Colonic mucosa (tissue), 4 donors: ENCODE results near the gene CCNY. TPM values are rescaled to one million over a fixed set of nuclear protein-coding genes. Genes with fewer than 3 reads are reported as not detected.

Experiments used
- DNase-seq: peaks from one replicate; pipeline ENCODE4 v3.0.0-alpha.2; 2020
- H3K27ac ChIP-seq: fragments of 200-600 bp; one replicate; pipeline ENCODE4 v1.8.0; 2021
- H3K27me3 ChIP-seq: fragments of 200-600 bp; one replicate; pipeline ENCODE4 v1.8.0; 2021
- H3K36me3 ChIP-seq: fragments of 200-600 bp; one replicate; pipeline ENCODE4 v1.8.0; 2021
- H3K4me1 ChIP-seq: fragments of 200-600 bp; one replicate; pipeline ENCODE4 v1.8.0; 2021; ENCODE audit warnings: mild to moderate bottlenecking
- H3K4me3 ChIP-seq: fragments of 200-600 bp; one replicate; pipeline ENCODE4 v1.8.0; 2021
- H3K9ac ChIP-seq, 2 donors: one replicate each; pipeline ENCODE4 v1.7.0; 2013; ENCODE audit warnings: control low read depth in 2 of 2, low read depth in 2 of 2, low read length in 2 of 2
- H3K9me3 ChIP-seq: fragments of 200-600 bp; one replicate; pipeline ENCODE4 v1.8.0; 2021
- CTCF ChIP-seq: fragments of 200-600 bp; IDR thresholded peaks from one replicate; pipeline ENCODE4 v1.8.0; 2022; ENCODE audit warnings: antibody characterized with exemption, mild to moderate bottlenecking
- intact Hi-C: fragments of 100-400 bp; cut with DNase I; formaldehyde crosslinking; loops from one replicate; pipeline ENCODE4 v1.14.1; 2022
- total RNA-seq, 2 donors: library from RNA; stranded (reverse); fragmentation: NEBNext Ultra II Directional in 1 of 2; extraction: Animal tissue kit (Norgen Biotek cat#: 25700) in 1 of 2; gene quantifications; one replicate each; pipeline ENCODE4 v1.2.1, GENCODE V29; 2021
- donor health status: healthy.
- donor health status: DM: no; HTN: no; CAD: no.
- donor health status: DM: no; HTN: no; CAD: no.

The CCNY gene
- total RNA-seq, 2 donors from 2014 or later, result 43.5 to 68.6 TPM

- no peak overlapping the region for H3K4me3 ChIP-seq
- TF ChIP-seq CTCF, result no peak
- H3K27me3 ChIP-seq, result no peaks in the 10 kb centered on the region
- H3K9me3 ChIP-seq, result no peaks in the 10 kb centered on the region
- intact Hi-C loops, result no loop called here
- DNase-seq, result no peak
- H3K36me3 ChIP-seq, result no peaks in the 10 kb centered on the region
- no peak overlapping the region for H3K9ac ChIP-seq
- H3K4me1 ChIP-seq, result no peaks in the 10 kb centered on the region
- H3K27ac ChIP-seq, result no peak overlapping the region
Measured at GRCh38 chr10:35465673-35466072, 129.4 kb downstream of the CCNY start.

GRCh38 chr10:35466170-35466569, 129.9 kb downstream of the CCNY start:
- H3K9me3 ChIP-seq, result no peaks in the 10 kb centered on the region
- no peaks in the 10 kb centered on the region for H3K4me1 ChIP-seq
- no peaks in the 10 kb centered on the region for H3K27me3 ChIP-seq
- intact Hi-C loops, result no loop called here
- no peaks in the 10 kb centered on the region for H3K36me3 ChIP-seq
- H3K9ac ChIP-seq, result no peak overlapping the region
- H3K27ac ChIP-seq, result no peak overlapping the region
- no peak overlapping the region for H3K4me3 ChIP-seq
- DNase-seq, result no peak
- TF ChIP-seq CTCF, result no peak

GRCh38 chr10:35466661-35467060, 130.4 kb downstream of the CCNY start:
- Histone ChIP-seq H3K4me3 (no peak overlapping the region), H3K27ac (no peak overlapping the region), H3K27me3 (no peaks in the 10 kb centered on the region), H3K9me3 (no peaks in the 10 kb centered on the region), H3K9ac (no peak overlapping the region), H3K4me1 (no peaks in the 10 kb centered on the region), H3K36me3 (no peaks in the 10 kb centered on the region)
- no peak for TF ChIP-seq CTCF
- DNase-seq, result no peak
- intact Hi-C loops, result no loop called here

GRCh38 chr10:35467186-35467585, 130.9 kb downstream of the CCNY start:
- intact Hi-C loops, result no loop called here
- TF ChIP-seq CTCF, result no peak
- no peak for DNase-seq
- Histone ChIP-seq H3K4me1 (no peaks in the 10 kb centered on the region), H3K9me3 (no peaks in the 10 kb centered on the region), H3K9ac (no peak overlapping the region), H3K4me3 (no peak overlapping the region), H3K27ac (no peak overlapping the region), H3K27me3 (no peaks in the 10 kb centered on the region), H3K36me3 (no peaks in the 10 kb centered on the region)

GRCh38 chr10:35470248-35470924, 134.1 kb downstream of the CCNY start:
- intact Hi-C loops, result no loop called here

More at GRCh38 chr10:35470248-35470924, 134.1 kb downstream of the CCNY start:
- Histone ChIP-seq H3K4me1 (no peaks in the 10 kb centered on the region), H3K4me3 (no peak overlapping the region), H3K27me3 (no peaks in the 10 kb centered on the region), H3K36me3 (no peaks in the 10 kb centered on the region), H3K27ac (no peak overlapping the region), H3K9me3 (no peaks in the 10 kb centered on the region), H3K9ac (no peak overlapping the region)
- TF ChIP-seq CTCF, result no peak
- no peak for DNase-seq
